Stimulated activated CD4-positive, alpha-beta T cell treated with anti-CD3 and anti-CD28 coated beads, Interleukin-1b, Interleukin-23, amount 100 ng/mL, for 1 hour (primary cell): Measurements from ENCODE around the gene ELOF1.
"Not testable (repeated sequence)": the region's sequence is repeated elsewhere in the genome, so short reads cannot be mapped to it uniquely, and the experiment has no call there.

Experiments used
- DNase-seq, 2 donors: peaks; one replicate each; pipeline ENCODE4 v3.0.0-alpha.2; 2020; ENCODE audit warnings: low read depth in 2 of 2

ELOF1 gene

DNA sequence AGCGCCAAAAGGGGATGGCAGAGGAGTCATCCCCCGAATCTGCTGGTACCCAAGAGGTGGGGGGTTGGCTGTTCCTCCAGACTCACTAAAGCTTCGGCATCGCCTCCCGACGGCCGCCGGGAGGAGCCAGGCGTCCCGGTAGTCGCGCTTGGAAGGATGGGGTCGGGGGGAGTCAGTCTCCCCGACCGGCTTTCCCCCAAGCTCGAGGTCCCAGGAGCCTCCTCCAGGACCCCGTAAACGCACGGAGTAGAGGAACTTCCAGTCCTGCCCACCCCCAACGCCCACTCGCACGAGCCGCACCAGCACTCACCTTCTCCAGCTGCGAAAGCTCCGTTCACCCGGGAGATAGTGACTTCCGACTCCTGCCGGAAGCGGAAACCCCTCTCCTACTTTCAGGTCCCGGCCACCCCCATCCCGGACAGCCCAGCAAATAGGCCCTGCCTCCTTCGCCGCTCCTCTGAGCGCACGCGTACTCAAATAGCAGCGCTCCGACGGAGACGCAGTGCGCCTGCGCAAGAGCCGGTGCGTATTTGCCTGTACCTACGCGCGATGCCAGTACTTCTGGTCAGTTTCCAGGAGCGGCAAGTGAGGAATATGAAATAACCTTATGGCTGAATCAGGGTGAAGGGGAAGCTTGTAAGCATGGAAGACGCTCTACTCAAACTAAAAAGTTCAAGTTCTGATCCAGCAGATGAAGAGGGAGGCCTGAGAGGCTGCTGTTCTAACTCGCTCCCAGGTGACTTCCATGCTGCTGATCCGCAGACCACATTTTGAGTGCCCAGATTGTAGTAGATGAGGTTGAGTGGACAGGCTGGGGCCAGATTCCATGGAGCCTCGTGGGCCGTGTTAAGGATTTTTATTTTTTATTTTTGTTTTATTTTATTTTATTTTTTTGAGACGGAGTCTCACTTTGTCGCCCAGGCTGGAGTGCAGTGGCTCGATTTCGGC lies at the start of gene ELOF1:
Gene ELOF1 (minus strand): TSS at position 350 of the 948 bp plus-strand sequence. CDS start 4,883 bp downstream, outside the sequence.
- peak; percentile 86 to 94 for DNase-seq

DNA sequence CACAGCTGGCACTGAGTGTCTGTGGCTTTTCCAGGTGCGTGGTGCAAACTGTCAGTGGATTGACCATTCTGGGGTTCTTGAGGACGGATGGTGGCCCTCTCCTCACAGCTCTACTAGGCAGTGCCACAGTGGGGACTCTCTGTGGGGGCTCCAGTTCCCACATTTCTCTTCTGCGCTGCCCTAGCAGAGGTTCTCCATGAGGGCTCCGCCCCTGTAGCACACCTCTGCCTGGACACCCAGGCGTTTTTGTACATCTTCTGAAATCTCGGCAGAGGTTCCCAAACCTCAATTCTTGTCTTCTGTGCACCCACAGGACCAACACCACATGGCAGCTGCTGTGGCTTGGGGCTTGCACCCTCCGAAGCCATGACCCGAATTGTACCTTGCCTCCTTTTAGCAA lies 47.5 kb upstream of the ELOF1 start:
- no peak for DNase-seq

DNA sequence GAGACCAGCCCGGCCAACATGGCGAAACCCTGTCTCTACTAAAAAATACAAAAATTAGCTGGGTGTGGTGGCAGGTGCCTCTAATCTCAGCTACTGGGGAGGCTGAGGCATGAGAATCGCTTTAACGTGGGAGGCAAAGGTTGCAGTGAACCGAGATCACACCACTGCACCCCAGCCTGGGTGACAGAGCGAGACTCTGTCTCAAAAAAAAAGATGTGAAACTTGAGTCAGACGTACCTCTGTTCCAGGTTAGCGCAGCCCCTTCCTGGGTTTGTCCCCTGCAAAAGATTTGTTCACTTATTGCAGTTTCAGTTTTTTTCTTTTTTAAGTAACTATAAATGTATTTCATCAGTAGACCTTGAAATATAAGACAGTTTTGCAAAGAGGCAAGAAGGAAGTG lies 40.7 kb upstream of the ELOF1 start:
- not testable (repeated sequence) for DNase-seq

DNA sequence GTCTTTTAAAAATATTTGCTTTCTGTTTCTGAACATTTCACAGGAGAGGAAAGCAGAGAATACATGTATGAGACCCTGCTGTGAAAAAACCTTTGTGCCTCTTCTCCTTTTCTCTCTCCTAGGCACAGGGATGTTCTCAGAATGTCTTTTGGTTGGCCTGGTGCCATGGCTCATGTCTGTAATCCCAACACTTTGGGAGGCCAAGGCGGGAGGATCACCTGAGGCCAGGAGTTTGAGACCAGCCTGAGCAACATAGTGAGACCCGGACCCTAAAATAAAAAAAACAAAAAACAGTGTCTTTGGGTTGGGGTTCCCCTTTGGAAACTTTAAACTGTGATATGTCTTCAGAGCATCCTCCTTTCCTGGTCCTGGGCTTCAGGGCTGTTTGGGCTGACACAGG lies 39.7 kb upstream of the ELOF1 start:
- no peak for DNase-seq

DNA sequence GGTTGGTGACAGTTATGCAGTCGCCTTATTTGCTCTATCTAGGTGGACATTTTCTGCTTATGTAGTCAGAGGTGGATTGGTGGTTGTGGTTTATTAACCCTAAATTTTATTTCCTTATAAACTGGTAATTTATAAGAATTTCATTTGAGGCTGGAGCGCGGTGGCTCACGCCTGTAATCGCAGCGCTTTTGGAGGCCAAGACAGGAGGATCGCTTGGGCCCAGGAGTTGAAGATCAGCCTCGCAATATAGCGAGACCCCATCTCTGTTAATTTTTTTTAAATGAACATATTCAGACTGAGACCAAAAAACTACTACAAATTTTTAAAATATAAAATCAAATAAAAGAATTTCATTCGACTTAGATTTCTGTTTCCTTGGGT lies 39.1 kb upstream of the ELOF1 start:
- no peak for DNase-seq

DNA sequence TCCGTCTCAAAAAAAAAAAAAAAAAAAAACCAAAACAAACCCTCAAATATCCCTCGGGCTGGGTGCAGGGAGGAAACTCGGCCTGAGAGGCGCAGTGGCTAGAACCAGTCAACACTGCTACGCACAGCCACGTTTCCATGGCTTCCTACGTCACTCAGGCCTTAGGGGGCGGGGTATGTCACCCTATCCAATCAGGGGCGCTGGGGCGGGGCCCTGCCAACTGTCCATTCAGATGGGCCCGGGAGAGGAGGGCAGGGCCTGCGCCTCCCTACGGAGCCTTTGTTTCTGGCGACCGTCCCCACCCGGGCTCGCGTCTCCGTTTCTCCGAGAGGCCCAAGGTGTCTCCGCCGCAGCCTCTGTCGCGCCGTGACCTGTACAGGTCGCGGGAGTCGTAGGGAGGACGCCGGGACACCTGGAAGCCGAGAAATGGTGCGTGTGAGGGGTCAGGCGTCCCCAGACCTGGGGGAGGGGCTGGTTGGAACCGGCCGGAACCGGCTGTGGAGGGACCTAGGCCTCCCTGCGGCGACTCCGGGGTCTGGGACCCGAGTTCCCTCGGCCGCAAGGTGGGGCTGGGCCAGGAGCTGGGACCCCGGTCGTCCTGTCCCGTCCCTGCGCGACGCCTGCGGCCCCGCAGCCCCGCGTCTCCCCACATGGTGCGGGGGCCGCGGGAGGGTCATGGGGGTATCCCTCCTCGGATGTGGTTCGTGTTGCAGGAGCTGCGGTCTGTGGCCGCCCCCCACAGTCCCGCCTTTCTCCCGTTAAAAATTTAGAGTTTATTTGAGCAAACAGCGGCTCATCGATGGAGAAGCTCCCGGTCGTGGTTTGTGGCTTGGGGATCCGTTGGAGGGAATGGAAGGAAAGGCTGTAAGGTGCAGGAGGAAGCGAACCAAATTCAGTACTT lies 38.4 kb upstream of the ELOF1 start, which contains the start of gene ZNF627:
Gene ZNF627 (plus strand): TSS at position 282 of the 901 bp plus-strand sequence. CDS start 145 bp downstream, at position 427.
- DNase-seq, result peak; percentile 92 to 94

DNA sequence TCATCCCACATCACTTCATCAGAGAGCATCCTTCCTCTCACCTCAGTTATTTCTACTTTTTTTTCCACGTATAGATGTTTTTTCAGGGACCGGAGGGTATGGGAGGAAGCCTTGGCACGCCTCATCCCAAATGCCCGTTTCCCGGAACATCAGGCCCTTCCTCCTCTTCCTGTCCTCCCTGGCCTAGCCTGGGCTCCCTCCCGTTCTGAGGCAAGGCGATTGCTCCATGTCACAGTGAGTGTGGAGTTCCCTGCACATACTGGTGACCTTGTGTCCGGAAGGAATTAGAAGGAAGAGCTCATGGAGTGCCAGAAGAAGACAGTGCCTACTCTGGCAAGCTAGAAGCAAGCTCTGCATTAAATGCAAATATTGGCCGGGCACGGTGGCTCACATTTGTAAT lies 37.1 kb upstream of the ELOF1 start:
- no peak for DNase-seq

DNA sequence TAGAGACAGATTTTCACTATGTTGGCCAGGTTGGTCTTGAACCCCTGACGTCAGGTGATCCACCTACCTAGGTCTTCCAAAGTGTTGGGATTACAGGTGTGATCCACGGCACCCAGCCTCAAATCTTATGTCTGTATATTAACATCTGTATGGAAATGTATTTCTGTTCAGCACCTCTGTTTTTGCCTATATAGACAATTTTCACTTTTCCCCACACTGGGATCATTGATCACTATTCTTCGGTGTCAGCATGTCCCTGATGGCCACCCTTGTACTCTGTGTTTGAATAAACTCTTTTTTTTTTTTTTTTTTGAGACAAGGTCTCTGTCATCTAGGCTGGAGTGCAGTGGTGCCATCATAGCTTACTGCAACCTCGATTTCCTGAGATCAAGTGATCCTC lies 35.1 kb upstream of the ELOF1 start:
- DNase-seq, result no peak

DNA sequence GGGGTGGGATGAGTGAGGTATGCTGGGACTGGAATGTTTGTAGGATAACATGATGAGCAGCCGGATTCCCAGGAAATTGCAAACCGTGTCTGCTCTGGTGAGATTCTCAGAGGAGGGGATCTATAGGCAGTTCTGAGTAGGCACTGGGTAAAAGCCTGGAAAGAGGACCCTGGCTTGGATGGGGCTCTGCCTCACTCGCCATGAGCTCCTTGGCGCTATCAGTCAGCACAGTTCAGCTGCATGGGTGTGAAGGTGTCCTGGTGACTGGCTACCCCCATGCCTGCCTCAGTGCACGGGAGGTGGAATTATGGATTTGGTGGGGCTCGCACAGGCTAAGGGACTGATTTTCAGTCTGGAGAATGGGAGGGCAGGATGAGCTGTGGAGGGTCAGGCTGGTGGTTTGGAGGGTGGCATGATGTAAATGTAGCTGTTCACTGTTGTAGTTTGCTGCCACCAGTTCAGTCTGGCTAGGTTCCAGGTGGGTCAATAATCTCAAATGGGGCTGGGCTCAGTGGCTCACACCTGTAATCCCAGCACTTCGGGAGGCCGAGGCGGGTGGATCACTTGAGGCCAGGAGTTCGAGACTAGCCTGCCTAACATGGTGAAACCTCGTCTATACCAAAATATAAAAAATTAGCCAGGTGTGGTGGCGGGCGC lies 29.1 kb upstream of the ELOF1 start:
- no peak for DNase-seq

DNA sequence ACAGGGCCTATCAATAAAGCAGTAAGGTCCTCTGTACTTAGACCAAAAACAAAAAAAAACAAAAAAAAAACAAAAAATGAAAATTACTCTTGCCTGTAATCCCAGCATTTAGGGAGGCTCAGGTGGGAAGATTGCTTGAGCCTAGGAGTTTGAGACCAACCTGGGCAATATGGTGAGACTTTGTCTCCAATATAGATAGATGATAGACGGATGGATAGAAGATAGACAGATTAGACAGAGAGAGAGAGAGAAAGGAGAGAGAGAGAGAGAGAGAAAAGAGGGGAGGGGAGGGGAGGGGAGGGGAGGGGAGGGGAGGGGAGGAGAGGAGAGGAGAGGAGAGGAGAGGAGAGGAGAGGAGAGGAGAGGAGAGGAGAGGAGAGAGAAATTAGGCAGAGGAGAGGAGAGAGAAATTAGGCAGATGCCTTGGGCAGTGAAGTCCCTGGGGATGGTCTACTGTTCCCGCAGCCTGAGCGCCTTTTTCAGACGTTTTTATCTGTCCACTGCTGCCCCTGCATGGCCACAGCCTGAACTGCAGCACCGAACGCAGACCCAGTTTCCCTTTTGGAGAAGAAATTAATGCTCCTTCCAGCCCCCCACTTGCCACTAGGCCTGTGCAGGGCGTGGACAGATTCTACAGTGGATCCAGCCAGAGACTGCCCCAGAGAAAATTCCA lies 28.4 kb upstream of the ELOF1 start:
- DNase-seq, result peak; percentile 31 to 71

DNA sequence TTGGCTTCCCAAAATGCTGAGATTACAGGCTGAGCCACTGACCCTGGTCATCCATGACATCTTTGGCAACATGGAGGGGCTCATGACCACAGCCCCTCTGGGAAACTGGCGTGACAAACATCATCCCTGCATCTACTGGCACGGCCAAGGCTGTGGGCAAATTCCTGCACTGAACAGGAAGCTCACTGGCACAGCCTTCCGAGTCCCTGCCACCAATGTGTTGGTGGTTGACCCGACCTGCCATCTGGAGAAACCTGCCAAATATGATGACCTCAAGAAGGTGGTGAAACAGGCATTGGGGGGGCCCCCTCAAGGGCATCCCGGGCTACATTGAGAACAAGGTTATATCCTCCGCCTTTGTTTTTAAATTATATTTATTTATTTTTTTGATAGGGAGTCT lies 27.3 kb upstream of the ELOF1 start:
- DNase-seq, result no peak

DNA sequence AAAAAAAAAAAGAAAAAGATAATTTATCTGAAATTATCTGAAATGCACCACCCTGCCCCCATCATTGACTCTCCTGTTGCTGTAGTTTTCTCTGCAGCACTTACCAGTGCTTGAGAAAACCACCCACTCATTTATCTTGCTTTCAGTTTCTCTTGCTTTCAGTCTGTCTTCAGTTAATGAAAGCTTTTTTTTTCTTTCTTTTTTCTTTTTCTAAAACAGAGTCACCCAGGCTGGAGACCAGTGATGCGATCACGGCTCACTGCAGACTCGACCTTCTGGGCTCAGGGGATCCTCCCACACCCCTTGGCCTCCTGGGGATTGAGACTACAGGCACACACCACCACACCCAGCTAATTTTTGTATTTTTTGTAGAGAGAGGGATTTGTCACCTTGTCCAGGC lies 22.7 kb upstream of the ELOF1 start:
- DNase-seq, result no peak

DNA sequence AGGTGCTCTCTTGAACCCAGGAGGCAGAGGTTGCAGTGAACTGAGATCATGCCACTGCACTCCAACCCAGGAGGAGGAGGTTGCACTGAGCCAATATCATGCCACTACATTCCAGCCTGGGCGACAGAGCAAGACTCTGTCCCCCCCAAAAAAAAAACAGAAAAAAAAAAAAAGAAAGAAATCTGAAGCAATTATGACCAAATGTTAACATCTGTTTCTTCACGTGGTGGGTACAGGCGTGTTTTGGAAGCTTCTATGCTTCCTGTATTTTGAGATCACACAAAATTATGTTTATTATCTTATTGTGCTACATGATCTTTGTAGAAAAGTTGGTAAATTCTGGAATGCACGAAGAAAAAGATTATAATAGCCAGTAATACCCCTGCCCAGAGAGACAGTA lies 21.1 kb upstream of the ELOF1 start:
- no peak for DNase-seq

DNA sequence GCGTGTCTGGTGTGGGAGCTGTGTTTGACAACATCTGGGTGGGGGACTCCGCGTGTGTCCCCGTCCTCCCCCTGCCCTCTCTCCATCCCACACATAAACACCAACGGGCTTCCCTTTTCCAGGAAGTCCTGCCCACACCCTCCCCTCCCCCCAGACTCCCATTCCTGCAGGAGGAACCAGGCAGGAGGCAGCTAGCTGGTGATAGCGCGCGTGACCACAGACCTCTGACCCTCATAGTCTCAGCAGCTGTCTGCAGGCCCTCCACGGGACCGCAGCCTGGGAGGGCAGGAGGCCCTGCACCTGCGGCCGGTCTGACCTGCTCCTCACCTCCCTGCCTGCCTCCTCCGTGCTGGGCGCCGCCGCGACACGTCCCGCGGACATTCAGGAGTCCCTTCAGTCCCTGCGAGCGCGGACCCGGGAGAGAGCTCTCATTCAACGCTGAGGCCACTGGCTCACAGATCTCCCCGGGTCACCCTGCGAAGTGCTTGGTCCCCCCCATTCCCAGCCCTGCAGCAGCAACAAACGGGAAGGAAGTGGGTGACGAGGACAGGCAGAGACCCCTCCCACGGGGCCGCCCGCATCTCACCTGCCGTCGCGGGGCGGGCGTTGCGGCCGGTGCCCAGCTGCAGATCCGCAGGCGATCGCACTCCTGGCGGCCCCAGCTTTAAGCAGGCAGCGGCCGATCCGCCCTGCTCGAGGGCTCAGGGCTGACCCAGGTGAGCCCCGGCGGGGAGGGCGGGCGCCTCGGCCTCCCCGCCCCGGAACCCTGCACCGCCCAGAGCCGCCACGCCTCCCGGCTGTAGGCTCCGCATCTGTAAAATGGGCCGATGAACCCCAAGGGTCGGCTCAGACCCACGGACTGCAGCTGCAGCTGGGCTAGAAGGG lies 19.5 kb upstream of the ELOF1 start:
- no peak for DNase-seq

DNA sequence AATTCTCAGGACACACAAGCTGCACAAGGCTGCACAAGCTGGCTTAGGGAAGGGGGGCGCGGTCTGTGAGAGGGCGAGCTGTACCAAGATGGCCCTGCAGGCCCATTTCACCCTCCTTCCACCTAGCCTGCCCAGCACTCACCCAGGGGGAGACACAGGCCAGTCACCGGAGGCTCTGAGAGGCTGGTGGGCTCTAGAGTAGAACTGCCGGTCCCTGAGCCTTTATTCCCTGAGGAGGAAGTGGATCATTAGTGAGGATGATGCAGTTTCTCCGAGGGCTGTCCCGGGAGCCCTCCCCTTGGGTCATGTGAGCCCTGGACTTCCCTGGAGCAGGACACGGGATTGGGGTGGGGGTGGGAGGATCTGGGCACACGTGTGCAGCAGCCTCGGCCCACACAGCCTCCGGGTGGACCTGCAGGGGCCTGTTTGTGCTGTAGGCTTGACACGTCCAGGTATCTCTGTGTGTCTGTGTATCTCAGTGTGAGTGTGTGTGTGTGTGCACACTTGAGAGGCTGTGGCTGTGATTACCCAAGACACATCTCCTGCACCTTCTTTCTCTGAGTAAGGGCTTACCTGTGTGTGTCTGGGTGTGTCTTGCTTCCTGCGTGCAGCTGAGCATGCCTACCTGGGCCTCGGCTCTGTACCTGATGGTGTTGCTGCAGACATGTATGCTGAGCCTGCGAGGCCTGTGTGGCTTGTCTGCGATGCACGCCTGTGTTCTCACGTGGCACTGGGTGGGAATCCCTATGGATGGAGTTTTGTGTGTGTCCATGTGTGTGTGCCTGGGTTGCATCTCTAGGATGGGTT lies 18.6 kb upstream of the ELOF1 start, which contains the start of gene ACP5:
Gene ACP5 (minus strand): TSS at position 195 of the 807 bp plus-strand sequence. CDS start 328 bp downstream, outside the sequence.
- DNase-seq, result no peak

DNA sequence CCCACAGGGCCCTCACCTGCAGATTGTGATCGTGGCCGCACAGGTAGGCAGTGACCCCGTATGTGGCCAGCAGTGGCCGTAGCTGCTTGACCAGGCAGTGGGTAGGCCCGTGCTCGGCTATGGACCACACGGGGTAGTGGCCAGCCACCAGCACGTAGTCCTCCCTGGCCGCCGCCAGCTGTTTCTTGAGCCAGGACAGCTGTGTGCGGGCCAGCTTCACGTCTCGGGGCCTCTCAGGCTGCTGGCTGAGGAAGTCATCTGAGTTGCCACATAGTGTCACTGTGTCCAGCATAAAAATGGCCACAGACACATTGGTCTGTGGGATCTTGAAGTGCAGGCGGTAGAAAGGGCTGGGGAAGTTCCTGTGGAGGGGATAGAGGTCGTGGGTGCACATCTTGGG lies 17.2 kb upstream of the ELOF1 start:
- no peak for DNase-seq

DNA sequence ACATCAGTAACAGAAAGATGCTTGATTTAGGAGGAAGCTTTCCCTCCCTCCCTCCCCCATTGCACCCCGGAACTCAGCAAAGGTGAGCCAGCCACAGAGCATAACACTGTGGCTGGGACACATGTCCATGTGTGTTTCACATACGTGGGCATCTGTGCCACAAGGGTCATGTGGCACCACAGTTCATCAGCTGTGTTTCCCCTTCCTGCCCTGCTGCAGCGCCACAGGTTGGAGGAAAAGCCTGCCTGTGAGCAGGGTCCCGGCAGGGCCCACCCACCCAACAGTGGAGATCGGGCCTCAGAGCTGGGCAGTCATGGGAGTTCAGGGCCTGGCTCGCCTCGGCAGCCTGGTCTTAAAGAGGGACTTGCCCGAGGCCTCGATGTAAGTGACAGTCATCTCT lies 15.7 kb upstream of the ELOF1 start:
- DNase-seq, result no peak

DNA sequence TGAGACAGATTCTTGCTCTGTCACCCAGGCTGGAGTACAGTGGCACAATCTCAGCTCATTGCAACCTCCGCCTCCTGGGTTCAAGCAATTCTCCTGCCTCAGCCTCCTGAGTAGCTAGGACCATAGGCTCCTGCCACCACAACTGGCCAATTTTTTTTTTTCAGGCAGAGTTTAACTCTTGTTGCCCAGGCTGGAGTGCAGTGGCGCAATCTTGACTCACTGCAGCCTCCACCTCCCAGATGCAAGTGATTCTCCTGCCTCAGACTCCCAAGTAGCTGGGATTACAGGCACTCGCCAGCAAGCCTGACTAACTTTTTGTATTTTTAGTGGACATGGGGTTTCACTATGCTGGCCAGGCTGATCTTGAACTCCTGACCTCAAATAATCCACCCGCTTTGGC lies 14.7 kb upstream of the ELOF1 start:
- DNase-seq, result not testable (repeated sequence)

DNA sequence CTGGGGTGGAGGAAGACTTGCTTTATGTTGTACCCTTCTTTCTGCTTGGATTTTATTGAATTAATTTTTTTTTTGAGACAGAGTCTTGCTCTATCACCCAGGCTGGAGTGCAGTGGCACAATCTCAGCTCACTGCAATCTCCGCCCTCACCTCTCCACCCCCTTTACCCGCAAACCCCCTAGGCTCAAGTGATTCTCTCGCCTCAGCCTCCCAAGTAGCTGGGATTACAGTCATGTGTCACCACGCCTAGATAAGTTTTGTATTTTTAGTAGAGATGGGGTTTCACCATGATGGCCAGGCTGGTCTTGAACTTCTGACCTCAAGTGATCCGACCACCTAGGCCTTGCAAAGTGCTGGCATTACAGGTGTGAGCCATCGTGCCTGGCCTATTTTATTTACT lies 14.3 kb upstream of the ELOF1 start:
- DNase-seq, result not testable (repeated sequence)
